IPS DF 6.9 (cell line): ENCODE measurements around the gene SMIM21.

Experiments
- DNase-seq: peaks from one replicate; pipeline ENCODE4 v3.0.0-alpha.2; 2013; ENCODE audit warnings: low read depth, low spot score
- H3K27ac ChIP-seq: one replicate; pipeline ENCODE4 v1.5.1; 2013; ENCODE audit warnings: low read length, control low read depth
- H3K27me3 ChIP-seq: 2 replicates; pipeline ENCODE4 v1.6.1; 2013; ENCODE audit warnings: mild to moderate bottlenecking, low read length; ENCODE audit not compliant: control insufficient read depth, insufficient read depth
- H3K36me3 ChIP-seq: 2 replicates; pipeline ENCODE4 v1.6.1; 2013; ENCODE audit warnings: low read length; ENCODE audit not compliant: control insufficient read depth, insufficient read depth
- H3K4me1 ChIP-seq: 2 replicates; pipeline ENCODE4 v1.6.1; 2013; ENCODE audit warnings: low read length; ENCODE audit not compliant: control insufficient read depth, insufficient read depth
- H3K4me3 ChIP-seq: 2 replicates; pipeline ENCODE4 v1.5.1; 2013; ENCODE audit warnings: mild to moderate bottlenecking, low read length
- H3K9me3 ChIP-seq: 2 replicates; pipeline ENCODE4 v1.6.1; 2013; ENCODE audit warnings: low read length, inconsistent platforms; ENCODE audit not compliant: control insufficient read depth, insufficient read depth
- WGBS: extraction: QIAGEN DNeasy Blood & Tissue Kit; methylation state at CpG from one replicate; pipeline ENCODE4 v1.1.7; 2013; ENCODE audit warnings: mixed read lengths, missing lambda C conversion rate; ENCODE audit not compliant: insufficient read length, insufficient coverage; 5-methylcytosine and 5-hydroxymethylcytosine counted together

Gene SMIM21

DNA sequence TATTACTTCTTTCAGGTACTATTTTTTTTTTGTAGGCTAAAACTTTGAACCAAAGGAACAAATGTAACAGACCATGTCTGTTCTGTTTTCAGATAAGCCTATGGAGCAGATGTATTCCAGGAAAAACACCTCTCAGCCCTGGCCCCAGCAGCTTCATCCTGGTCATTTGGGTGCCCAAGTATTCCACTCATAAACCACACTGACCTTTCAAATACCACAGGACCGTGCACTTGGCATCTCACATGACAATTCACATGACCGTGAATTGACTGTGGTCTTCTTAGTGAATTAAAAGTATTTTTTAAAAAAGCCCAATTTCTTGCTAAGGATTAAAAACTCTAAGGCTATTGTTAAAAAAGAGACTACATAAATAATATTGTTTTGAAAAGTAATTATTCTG is 50.2 kb downstream of the SMIM21 start:
- no peak overlapping the region for H3K4me3 ChIP-seq
- no peaks in the 10 kb centered on the region for H3K36me3 ChIP-seq
- no peak for DNase-seq
- H3K9me3 ChIP-seq: no peaks in the 10 kb centered on the region
- no peaks in the 10 kb centered on the region for H3K4me1 ChIP-seq
- WGBS: no CpG with 5 or more reads among the region's 2 CpGs
- H3K27ac ChIP-seq: no peak overlapping the region
- H3K27me3 ChIP-seq: no peaks in the 10 kb centered on the region

DNA sequence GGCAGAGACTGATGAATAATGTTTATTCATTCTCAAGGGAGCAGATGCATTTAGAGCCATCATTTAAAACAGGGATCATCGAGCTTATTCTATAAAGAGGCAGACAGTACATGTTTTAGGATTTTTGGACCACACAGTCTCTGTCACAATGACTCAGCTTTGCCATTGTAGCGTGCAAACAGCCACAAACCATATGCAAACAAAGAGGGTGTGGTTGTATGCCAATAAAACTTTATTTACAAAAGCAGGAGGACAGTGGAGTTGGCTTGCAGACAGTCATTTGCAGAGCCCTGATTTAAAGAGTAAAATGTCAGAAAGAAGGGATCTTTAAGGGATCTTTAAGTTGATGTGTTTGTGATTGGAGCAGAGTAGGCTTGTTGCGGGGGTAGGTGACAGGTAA is 51.5 kb downstream of the SMIM21 start:
- Histone ChIP-seq H3K36me3 (no peaks in the 10 kb centered on the region), H3K27ac (no peak overlapping the region), H3K4me3 (no peak overlapping the region), H3K9me3 (no peaks in the 10 kb centered on the region), H3K4me1 (no peaks in the 10 kb centered on the region), H3K27me3 (no peaks in the 10 kb centered on the region)
- DNase-seq: no peak
- no CpG with 5 or more reads among the region's 3 CpGs for WGBS

DNA sequence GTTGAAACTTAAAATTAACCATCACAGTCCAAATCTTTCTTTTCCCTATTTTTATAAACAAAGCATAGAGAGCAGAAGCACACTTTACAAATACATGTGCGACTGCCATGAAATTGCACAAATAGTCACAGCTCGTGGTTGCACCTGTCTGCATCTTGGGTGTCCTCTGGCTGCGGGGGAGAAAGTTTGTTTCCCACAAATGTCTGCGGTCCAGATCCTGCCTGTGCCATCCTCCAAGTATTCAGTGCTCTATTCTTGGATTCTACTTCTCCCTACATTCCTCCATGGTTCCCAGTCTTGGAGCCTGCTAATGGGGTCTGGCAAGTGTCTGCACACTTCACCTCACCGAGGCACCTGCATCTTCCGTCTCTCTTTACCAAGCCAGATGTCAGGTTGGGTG is 52.2 kb downstream of the SMIM21 start:
- Histone ChIP-seq H3K4me1 (no peaks in the 10 kb centered on the region), H3K27me3 (no peaks in the 10 kb centered on the region), H3K36me3 (no peaks in the 10 kb centered on the region), H3K27ac (no peak overlapping the region), H3K9me3 (no peaks in the 10 kb centered on the region), H3K4me3 (no peak overlapping the region)
- WGBS: no CpG with 5 or more reads among the region's 6 CpGs
- no peak for DNase-seq

DNA sequence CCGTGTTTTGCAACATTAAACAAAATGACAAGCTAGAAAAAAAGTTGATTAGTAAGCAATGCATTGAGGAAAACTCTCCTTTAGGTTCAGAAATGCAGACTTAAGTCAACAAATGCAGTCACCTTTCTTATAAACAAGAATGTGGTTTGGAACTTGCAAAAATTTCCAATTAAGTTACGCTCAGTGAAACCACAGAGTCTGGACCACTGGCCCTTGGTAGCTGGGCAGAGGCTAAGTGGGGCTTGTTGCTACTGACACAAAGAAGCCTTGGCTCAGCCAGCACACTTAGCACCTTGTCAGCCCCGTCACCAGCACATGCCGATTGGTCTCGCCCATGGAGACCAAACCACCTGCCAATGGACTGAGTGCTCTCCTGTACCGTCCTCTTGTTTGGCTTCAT is 53.0 kb downstream of the SMIM21 start:
- Histone ChIP-seq H3K4me3 (no peak overlapping the region), H3K27ac (no peak overlapping the region), H3K27me3 (no peaks in the 10 kb centered on the region), H3K4me1 (no peaks in the 10 kb centered on the region), H3K9me3 (no peaks in the 10 kb centered on the region), H3K36me3 (no peaks in the 10 kb centered on the region)
- DNase-seq: no peak
- no CpG with 5 or more reads among the region's 6 CpGs for WGBS

DNA sequence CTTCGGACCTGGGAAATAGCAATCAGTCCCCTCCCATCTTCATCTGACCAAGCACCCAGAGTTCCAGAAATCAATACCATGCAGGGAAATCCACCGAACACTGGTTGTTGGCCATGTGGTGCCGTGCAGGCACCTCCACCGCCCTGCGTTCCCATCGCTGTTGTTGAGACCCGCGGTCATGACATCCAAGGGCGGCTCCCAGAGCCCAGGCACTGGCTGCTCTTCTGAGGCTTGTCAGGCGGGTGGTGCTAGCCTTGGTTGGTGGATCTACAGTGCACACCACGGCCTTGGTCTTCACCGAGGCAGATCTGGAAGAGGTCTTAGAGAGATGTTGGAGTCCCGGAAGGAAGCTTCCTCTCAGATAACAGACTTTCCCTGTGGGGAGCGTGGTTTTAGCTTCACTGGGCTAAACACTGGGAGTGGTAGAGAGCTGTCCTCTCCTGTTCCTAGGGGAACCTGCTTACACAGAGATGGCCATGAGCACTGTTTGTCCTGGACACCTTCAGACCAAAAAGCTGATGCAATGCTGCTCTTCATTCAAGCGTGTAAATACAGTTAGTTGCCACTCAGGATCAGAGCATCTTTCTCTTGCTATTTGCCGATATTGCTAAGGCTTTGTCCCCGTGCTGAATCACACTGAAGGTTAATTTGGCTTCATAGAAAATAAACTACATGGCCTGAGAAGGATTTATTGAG is 58.3 kb downstream of the SMIM21 start:
- Histone ChIP-seq H3K9me3 (no peaks in the 10 kb centered on the region), H3K36me3 (no peaks in the 10 kb centered on the region), H3K27ac (no peak overlapping the region), H3K4me3 (no peak overlapping the region; the same call in 1 of the 2 replicates), H3K27me3 (no peaks in the 10 kb centered on the region), H3K4me1 (no peaks in the 10 kb centered on the region)
- DNase-seq: no peak
- WGBS: no CpG with 5 or more reads among the region's 17 CpGs

DNA sequence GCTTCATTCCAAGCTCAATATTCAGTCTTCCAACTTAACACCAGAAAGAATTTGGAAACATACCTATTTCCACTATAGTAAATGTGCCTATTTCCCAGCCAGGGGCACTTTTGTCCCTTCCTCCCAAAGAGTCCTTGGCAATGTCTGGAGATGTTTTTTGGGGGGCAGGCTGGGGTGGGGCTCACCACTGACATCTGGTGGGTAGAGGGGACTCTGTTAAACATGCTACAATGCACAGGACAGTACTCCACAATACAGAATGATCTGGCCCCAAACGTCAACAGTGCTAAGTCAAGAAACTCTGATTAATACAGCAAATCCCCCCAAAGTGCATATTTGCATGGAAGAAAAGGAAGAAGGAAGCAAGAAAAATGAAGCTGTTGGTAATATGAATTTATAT is 61.7 kb downstream of the SMIM21 start:
- no peaks in the 10 kb centered on the region for H3K9me3 ChIP-seq
- no peak for DNase-seq
- WGBS: no CpG with 5 or more reads among the region's 1 CpG
- no peaks in the 10 kb centered on the region for H3K27me3 ChIP-seq
- H3K4me3 ChIP-seq: no peak overlapping the region
- H3K4me1 ChIP-seq: no peaks in the 10 kb centered on the region; the same call in 1 of the 2 replicates
- H3K27ac ChIP-seq: no peak overlapping the region
- no peaks in the 10 kb centered on the region for H3K36me3 ChIP-seq

DNA sequence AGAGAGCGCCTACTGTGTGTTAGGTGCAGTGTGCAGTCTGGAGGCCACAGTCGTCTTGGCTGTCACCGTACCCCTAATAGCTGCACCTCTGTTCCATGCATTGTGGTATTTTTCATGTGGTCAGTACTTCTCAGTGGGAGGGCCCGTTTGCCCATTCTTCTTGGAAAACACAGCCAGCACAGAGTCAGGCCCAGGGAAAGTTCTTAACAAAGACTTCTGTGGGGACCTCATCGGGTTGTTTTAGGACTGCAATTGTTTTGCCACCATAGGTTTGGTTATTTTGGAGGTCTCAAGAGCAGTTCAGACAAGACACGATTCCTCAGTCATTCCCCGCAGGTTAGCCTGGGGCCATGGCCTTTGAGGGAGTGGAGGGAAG is 62.3 kb downstream of the SMIM21 start:
- H3K4me1 ChIP-seq: no peaks in the 10 kb centered on the region; the same call in 1 of the 2 replicates
- H3K27me3 ChIP-seq: no peaks in the 10 kb centered on the region
- DNase-seq: no peak
- H3K27ac ChIP-seq: no peak overlapping the region
- WGBS: no CpG with 5 or more reads among the region's 7 CpGs
- no peaks in the 10 kb centered on the region for H3K9me3 ChIP-seq
- no peaks in the 10 kb centered on the region for H3K36me3 ChIP-seq
- H3K4me3 ChIP-seq: no peak overlapping the region

DNA sequence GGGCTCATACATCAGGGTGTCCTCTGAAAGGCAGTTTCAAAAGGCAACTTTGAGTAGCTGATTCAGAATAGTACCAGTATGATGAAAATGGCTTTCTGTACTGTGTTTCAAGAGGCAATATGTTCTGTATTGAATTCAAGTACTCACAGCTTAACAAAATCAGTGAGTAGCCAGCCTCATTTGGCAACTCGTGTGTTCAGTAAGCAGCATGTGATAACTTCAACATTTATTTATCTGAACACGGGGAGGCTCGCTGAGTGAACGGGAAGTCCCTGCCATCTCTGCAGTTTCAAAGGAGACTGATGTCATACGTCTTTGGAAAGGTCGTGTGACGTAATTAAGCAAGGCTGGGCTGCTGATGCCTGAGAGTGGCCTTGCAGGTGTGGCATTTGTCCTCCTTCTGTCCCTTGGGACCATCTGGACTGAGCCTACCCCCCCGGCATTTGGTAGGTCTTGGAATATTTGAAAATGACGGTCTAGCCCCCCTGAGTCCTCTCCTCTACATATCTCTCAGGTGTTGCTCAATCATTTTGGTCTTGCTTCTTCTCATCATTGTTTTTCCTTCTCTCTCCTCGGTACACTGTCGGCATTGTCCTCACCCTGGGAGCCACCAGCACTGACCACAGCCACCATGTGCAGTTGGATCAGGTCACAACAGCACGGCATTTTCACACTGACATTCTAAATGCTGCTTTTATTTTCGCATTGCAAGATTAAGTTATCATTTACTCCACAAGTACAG is 62.8 kb downstream of the SMIM21 start:
- H3K4me1 ChIP-seq: no peaks in the 10 kb centered on the region; the same call in 1 of the 2 replicates
- H3K27me3 ChIP-seq: no peaks in the 10 kb centered on the region
- no peak overlapping the region for H3K4me3 ChIP-seq
- no peaks in the 10 kb centered on the region for H3K36me3 ChIP-seq
- no CpG with 5 or more reads among the region's 13 CpGs for WGBS
- H3K27ac ChIP-seq: no peak overlapping the region
- DNase-seq: no peak
- no peaks in the 10 kb centered on the region for H3K9me3 ChIP-seq

DNA sequence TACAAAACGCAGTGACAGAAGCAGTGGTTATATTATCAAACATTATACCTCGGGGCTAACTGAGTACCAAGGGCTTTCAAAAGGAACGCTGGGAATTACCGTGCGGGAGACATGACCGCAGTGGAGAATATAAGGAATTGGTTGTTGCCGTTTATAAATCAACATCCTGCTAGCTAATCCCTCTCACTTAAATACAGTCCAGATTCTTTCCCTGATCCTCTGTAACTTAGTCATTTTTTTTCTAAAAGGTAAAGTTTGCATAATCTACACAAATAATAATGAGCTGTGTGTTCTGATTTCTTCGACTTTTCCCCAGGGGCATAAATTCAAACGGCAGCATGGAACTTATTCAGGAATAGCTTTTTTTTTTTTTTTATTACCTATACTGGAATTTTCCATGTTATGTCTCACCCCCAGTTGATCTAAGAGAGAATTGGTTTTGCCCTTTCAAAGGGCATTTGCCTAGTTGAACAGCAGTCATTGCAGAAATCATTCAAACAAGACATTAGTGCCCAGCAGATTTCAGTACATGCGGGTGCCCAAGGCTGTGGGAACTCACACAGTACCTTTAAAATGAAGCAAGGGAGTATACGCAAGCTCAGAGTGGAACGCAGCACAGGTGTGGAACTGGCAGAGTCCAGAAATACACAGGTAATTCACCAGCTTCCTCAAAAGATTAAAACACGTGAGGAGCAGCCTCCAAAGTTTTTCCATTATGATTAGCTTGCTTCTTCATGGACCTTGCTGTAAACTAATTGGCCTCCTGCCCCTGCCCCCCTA is 63.9 kb downstream of the SMIM21 start:
- Histone ChIP-seq H3K4me1 (no peaks in the 10 kb centered on the region; the same call in 1 of the 2 replicates), H3K36me3 (no peaks in the 10 kb centered on the region), H3K27me3 (no peaks in the 10 kb centered on the region), H3K4me3 (no peak overlapping the region), H3K27ac (no peak overlapping the region), H3K9me3 (no peaks in the 10 kb centered on the region)
- DNase-seq: no peak
- no CpG with 5 or more reads among the region's 13 CpGs for WGBS

DNA sequence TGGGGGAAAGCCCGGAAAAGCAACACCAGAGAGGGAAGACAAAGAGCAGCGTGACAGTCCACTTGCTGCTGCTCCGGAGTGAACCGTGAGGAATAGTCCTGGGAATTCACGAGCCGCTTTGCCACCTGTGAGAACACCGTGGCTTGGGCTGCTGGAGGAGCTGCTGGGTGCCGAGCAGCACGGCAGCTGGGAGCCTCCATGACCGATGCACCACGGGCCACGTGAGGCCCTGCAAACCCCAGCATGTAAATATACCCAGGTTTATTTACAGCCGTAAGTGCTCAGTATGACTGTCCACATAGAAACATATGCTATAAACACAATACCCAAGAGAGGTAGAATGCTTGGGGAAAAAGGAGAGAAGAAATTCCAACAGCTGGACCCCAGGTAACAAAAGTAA is 65.1 kb downstream of the SMIM21 start:
- no peak for DNase-seq
- H3K9me3 ChIP-seq: no peaks in the 10 kb centered on the region
- H3K27ac ChIP-seq: no peak overlapping the region
- H3K36me3 ChIP-seq: no peaks in the 10 kb centered on the region
- no CpG with 5 or more reads among the region's 13 CpGs for WGBS
- H3K4me3 ChIP-seq: no peak overlapping the region
- no peaks in the 10 kb centered on the region for H3K27me3 ChIP-seq
- H3K4me1 ChIP-seq: no peaks in the 10 kb centered on the region; the same call in 1 of the 2 replicates
